GM19468 (cell line): ENCODE data around the gene JMY.

Experiments
- ATAC-seq: cut with Tn5 transposase; IDR thresholded peaks from one replicate; pipeline ENCODE4 v1.9.1; 2021; ENCODE audit warnings: mild to moderate bottlenecking, moderate library complexity, moderate number of reproducible peaks; ENCODE audit not compliant: unreplicated experiment; ENCODE audit errors: extremely low read depth

JMY gene, protein sequence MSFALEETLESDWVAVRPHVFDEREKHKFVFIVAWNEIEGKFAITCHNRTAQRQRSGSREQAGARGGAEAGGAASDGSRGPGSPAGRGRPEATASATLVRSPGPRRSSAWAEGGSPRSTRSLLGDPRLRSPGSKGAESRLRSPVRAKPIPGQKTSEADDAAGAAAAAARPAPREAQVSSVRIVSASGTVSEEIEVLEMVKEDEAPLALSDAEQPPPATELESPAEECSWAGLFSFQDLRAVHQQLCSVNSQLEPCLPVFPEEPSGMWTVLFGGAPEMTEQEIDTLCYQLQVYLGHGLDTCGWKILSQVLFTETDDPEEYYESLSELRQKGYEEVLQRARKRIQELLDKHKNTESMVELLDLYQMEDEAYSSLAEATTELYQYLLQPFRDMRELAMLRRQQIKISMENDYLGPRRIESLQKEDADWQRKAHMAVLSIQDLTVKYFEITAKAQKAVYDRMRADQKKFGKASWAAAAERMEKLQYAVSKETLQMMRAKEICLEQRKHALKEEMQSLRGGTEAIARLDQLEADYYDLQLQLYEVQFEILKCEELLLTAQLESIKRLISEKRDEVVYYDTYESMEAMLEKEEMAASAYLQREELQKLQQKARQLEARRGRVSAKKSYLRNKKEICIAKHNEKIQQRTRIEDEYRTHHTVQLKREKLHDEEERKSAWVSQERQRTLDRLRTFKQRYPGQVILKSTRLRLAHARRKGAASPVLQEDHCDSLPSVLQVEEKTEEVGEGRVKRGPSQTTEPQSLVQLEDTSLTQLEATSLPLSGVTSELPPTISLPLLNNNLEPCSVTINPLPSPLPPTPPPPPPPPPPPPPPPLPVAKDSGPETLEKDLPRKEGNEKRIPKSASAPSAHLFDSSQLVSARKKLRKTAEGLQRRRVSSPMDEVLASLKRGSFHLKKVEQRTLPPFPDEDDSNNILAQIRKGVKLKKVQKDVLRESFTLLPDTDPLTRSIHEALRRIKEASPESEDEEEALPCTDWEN

DNA sequence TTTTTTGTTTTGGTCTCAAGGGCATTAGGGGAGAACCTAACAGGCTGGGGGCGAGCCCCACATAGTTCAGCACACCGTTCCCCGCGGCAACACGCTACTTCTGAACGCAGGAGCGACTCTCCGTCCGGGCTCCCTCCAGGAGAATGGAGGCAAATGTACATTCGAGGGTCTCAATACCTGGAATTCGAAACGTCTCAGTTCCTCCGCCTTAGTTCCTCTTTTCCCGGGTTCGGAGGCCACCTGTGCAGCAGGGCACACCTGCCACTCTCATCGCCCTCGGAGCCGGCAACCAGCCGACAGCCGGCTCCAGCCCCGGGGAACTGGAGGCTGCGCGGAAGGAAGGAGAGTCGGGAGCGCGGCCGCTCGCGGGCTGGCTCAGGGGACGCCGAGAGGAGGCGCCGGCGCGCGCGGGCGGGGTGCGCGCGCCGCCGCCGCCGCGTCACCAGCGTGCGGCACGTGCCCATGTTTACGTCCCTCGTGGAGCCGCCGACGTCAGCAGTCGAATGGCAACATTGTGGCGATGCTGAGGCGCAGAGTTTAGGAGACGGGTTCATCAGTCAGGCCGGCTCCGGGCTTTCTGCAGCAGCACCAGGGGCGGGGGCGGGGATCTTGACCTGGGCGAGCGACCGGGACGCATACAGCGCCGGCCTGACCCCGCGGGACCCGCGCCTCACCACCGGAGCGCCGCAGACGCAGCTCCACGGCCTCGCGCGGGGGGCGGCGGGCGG, at the start of gene JMY:
Gene JMY, plus strand, starts transcription at position 498 of the 728 bp plus-strand sequence. CDS start 520 bp downstream, outside the sequence.
- peak; percentile 69 for ATAC-seq

DNA sequence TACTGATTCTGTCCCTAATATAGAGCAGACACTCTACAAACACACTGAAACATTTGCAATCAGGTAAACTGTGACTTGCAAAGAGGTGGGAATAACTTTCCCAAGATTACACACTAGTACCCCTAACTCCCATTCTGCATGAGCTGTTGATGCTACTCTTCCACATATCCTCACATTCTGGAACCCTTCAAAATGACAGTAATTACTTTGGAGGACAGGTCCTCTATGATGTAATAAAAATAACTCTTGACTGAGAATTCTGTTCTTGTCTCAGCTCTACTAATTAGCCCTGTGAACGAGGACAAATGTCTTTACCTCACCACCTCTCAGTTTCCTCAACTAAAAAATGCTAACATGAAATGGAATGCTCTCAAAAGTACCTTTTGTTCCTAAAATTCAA, 49.5 kb upstream of the JMY start:
- no peak for ATAC-seq

DNA sequence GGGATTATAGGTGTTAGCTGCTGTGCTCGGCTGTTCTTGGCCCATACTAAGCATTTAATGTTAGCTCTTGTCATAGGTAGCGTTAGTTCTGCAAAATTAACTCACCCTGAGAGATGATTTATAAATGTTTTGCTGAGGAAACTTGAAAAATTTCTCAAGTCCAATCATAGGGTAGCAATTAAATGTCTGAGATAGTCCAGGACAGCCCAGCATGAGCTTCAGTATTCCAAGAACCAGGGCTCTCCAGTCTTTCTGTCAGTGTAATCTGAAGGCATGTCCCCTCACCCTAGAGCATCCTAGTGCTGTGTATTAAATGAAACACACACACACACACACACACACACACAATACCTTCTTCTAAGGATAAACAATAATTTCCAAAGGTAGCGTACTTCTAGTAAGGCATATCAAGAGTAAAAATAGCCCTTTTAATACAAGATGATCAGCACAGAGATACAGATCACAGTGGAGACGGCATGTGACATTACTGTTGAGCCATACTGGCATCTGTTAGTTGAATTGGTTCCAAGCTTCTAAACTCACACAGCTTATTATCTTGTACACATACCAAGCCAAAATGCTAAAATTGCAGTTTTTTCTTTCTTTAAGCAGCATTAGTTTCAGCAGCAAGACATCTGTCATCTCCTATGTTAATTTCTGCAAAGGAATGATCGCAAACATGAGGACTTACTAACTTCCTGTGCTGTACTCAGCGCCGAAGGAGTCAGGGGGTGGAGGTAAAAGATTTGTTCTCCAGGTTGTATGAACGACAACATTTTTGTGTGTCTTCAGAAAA, 46.3 kb upstream of the JMY start:
- no peak for ATAC-seq

DNA sequence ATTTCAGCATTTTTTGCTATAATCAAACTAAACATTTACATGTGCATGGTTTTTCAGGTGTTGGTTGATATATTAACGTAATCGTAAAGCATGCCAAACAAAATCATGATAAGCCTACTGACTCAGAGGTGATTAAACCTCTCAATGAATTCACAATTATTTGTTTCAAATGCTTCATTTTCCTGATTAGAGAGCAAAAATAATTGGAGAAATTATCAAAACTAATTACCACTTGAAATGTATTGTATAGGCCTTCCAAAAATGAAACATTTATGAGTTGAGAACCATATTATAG, 45.7 kb upstream of the JMY start:
- no peak for ATAC-seq

DNA sequence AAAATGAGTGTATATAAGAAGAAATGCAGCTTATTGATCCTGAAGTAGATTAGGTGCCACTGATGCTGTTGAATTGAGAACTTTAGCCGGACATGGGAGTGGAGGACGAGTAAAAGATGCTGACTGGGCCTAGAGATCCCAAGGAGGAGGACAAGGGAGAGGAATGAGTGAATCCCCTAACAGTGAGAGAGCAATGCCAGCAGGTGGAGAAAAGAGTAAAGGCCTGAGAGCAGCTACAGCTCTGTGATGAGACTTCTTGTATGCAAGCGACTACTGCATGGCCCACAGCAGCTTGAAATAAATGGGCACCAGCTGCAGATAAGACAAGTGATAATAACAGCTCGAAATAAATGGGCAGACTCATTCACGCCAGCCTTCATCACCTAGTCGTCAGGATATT, 44.5 kb upstream of the JMY start:
- no peak for ATAC-seq

DNA sequence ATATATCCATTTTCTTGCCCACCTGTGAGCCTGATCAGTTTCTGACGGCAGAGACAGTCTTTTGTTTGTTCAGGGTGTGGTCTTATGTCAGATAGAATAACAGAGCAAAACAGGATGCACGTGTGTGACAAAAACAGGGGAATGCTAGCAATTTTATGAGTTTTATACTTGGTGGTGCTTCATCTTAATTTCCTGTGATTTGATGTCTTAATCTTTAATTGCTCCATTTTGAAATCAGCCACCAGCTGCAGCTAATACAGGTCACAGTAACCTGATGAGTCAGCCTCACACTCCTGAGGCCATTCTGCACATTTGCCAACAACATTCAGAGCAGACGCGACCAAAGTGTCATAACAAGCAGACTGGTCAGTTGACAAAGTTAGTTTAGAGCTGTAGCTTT, 42.3 kb upstream of the JMY start:
- ATAC-seq = no peak

DNA sequence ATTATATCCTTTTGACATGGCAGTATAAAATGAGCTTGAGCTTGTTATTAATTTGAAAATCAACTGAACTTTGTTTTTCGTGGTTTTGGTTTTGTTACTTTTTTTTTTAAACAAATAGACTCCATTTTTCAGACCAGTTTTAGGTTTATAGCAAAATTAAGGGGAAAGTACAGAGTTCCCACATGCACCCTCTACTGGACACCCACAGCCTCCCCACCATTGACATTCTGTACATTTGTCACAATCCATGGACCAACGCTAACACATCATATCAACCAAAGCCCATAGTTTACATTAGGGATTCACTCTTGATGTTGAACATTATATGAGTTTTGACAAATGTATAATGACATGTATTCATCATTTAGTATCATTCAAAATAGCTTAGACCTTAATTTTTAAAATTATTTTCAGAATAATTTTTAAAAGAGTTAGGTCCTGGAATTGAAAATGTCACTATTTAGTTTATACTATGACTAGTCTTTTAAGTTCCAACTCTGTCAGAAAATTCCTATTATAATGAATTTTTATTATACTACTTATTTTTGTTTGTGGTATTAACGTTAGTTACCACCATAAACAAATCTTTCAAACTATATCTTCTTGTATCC, 35.3 kb upstream of the JMY start:
- ATAC-seq = no peak

DNA sequence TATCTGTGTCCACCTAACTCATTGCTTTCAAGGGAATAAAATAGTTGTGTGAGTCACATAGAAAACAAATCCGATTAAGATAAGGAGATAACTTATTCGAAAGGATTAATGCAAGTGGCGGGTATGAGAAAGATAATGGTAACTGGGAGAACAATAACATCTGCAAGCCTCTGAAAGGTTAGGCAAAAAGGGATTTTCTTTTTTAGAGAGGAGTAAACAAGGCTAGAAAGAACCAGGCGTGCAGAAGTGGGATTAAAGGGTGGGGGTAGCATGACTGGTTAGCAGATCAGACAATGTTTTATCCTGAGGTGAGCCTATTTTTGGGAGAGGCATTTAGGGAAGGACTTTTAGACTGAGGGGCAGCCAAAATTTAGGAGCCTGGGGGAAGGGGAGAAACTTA, 34.7 kb upstream of the JMY start:
- no peak for ATAC-seq

DNA sequence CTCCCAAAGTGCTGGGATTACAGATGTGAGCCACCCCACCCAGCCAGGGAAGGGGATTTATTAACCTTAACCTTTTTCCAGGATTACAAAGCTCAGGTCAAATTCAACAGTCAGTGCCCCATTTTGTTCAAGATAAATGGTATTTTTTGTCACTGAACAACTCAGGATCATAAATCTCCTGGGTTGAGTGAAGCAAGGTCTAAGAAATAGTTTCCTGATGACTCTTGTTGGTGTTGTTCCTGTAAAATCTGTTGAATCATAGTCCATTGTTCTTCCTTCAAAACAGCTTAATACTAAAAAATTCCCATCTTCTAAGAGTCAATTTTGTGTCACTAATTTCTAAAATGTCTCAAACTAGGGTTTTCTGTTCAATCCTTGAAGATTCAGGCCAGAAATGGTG, 33.9 kb upstream of the JMY start:
- no peak for ATAC-seq

DNA sequence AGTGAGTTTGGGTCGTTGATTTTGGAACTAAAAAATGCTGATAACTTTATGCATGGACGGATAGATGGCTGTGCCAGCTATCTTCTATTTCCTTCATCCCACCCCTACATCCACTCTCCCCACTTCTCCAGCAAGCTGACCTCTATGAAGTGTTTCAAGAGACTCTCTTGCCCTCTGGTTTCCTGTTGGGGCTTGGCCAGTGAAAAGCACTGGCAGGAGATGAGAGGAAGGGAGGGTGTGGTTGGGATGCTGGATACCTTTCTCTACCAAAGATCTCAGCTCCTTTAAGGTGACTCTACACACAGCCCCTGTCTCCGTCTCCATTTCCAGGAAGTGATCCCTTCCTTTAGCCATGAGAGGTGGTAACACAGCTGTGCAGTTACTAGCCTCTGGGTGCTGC, 30.0 kb upstream of the JMY start:
- no peak for ATAC-seq

DNA sequence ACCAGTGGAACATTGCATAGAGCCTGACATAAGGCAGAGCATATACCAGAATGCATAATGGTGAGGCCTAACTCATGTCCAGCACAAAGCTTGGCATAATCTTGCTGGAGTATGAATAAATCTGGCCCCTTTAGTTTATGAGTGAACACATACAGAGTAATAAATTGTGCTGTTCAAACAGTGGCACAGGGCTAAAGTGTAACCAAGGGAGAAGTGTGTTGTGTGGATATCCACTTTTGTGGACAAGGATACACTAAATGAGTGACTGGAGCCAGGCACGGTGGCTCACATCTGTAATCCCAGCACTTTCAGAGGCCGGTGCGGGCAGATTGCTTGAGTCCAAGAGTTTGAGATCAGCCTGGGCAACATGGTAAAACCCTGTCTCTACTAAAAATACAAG, 29.4 kb upstream of the JMY start:
- ATAC-seq = no peak

DNA sequence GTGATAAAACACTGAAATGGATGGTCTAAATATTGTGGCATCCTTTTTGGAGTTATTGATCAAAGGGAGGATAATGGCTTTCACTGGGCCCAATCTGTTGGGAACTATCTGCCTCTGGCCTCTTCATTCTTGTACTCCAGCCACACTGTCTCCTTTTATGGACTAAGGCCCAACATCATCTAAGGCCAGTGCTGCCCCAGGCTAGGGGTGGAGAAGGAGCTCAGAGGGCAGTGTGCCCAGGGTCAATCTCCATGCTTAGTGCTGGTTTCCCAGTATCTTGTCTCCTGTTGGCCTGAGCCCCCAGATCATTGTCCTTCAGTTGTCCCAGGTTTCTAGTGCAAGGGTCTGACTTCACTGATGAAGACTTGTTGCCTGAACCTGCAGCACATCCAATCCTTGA, 26.4 kb upstream of the JMY start:
- ATAC-seq = no peak

DNA sequence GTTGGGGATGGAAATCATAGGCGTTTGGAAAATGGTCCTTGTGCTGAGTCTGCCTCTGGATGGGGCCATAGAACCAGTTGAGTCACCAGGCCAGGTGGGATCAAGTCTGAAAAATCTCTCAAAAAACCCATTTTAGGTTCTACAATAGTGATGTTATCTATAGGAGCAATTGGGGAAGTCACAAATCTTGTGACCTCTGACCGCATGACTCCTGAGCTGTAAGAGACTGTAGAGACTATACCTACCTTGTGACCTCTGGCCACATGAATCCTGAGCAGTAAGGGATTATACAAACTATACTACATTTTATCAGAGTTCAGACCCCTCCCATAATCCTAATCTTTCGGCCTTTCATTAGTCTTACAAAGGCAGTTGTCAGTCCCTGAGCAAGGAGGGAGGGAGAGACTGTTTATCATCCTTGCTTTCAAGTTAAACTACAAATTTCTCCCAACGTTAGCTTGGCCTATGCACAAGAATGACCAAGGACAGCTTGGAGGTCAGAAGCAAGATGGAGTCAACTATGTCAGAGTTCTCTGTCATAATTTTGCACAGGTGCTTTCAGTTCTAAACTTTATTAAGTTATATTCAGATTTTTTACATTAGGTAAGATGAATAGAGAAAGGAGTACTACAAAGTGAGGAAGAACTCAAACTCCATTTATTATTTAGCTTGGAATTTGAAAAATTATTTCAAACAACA, 11.5 kb upstream of the JMY start:
- no peak for ATAC-seq

DNA sequence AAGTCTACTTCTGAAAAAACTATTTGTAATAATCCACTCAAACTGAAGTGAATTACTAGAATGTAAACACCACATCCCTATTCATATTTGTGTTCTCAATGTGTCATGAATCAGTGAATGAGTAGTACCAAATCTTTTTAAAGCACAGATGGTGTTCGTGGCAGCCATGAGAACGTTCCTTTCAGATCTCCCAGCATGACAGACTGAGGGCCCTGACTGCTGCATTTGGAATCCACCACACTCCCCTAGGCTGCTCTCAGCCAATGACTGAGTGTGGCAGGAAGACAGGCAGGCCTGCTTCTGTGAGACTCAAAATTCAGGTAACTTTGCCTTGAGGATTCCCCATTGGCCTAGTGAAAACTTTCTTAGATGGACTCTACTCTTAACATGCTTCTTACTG, 10.9 kb upstream of the JMY start:
- no peak for ATAC-seq

DNA sequence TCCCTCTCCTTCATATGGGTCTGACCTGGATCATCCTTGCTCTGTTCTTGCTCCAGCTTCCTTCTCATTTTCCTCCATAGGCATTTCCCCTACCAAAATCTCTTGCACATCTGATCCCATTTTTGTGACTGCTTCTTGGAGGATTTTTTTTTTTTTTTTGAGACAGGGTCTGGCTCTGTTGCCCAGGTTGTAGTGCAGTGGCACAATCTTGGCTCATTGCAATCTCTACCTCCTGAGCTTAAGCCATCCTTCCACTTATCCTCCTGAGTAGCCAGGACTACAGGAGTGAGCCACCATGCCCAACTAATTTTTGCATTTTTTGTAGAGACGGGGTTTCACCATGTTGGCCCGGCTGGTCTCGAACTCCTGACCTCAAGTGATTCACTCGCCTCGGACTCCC, 10.5 kb upstream of the JMY start:
- ATAC-seq = no peak

DNA sequence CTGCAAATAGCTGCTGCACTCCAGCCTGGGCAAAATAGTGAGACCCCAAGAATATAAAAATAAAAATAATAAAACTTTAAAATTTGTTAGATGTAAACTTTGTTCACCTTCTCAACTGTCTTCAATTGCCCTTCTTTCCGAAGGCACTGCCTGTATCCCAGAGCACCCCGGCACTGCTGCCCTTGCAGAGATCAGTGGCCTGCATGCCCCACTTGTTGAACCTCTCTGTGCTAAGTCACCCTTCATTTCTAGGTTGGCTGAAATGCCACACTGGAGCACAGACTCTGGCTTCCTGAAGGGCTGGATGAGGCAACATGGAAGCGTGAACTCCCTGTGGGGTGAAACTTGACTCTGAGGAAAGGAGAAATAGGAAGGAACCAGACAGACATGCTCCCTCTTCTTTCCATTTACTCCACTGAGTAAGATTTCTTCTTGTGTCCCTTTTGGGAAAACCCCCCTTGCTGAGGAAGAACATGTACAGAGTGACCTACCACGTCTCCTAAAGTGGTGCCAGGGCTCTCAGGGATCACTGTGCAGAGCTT, 8.4 kb upstream of the JMY start:
- no peak for ATAC-seq

DNA sequence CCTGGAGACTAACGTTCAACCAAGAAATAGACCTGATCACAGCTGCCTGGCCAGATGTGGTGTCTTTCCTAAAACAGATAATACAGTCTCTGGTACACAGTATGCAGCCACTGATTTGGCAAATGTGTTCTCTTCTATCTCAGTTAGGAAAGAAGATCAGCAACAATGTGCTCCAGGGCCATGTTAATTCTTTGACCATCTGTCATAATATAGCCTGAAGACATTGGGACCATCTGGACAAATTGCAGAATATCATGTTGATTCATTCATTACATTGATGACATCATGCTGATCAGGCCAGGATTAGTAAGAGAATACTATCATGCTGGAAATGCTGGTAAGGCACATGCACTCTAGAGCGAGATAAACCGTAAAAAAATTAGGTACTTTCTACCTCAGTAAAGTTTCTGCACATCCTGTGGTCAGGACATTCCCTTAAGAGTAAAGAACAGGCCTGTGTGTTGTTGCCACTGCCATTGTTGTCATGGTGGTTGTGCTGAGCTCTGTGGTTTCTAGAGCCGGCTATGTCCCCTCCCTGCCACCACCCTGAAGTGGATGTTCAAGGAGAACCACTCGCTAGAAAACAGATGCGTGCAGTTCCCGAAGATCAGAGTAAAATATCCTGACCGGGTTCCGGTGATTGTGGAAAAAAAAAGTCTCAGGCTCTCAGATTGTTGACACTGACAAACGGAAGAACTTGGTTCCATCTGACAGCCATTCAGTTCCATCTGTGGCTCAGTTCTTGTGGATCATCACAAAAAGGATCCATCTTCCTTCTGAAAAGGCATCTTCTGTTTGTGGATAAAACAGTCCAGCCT, 6.4 kb upstream of the JMY start:
- ATAC-seq = no peak

DNA sequence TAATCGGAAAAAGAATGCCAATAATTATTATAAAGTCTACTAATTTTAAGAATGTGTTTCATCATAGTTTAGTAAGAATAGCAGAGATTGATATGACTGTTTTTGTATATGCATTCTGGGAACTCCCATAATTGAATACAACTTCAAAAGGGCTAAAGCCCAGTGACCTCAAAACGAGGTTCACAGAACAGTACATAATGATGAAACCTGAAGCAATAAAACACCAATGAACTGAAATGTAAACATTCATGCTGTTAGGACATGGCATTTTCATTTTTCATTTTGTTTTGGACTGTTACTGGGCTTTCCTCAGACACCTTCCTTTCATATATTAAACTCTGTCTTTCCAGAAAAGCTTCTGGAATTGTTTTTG, 684 bp upstream of the JMY start:
- ATAC-seq = no peak
